K562 (cell line): Measurements from ENCODE around the gene PIGT. TPM values are rescaled to one million over a fixed set of nuclear protein-coding genes. Genes with fewer than 3 reads are reported as not detected.

ENCODE experiments used
- AFF1 ChIP-seq, 2 experiments: fragments of 450-650 bp; IDR thresholded peaks; 2 replicates each; pipeline ENCODE4 v1.6.1; 2018; ENCODE audit warnings: mild to moderate bottlenecking in 2 of 2, low read depth in 1 of 2; ENCODE audit not compliant: partially characterized antibody in 2 of 2
- CCNT2 ChIP-seq: IDR thresholded peaks from 2 replicates; pipeline ENCODE4 v1.6.1; 2011; ENCODE audit warnings: borderline replicate concordance, low read depth, mild to moderate bottlenecking, moderate library complexity, mixed read lengths, low read length; ENCODE audit not compliant: insufficient read length; ENCODE audit errors: extremely low read depth
- E4F1 ChIP-seq: fragments of 250-450 bp; sonication (Bioruptor Pico); IDR thresholded peaks from 2 replicates; pipeline ENCODE4 v1.5.0; 2021; ENCODE audit warnings: mild to moderate bottlenecking, borderline replicate concordance
- ESRRB ChIP-seq: fragments of 250-450 bp; sonication (Bioruptor Pico); IDR thresholded peaks from 2 replicates; pipeline ENCODE4 v1.5.0; 2020; ENCODE audit warnings: mild to moderate bottlenecking, moderate library complexity, borderline replicate concordance
- HMG20A ChIP-seq: fragments of 450-650 bp; formaldehyde crosslinking; conservative IDR thresholded peaks from 2 replicates; pipeline ENCODE4 v1.4.0; 2020; ENCODE audit warnings: mild to moderate bottlenecking, mixed read lengths
- HNRNPL ChIP-seq: fragments of 200-400 bp; formaldehyde crosslinking; IDR thresholded peaks from 2 replicates; pipeline ENCODE4 v1.6.1; 2017; ENCODE audit warnings: low read depth, mild to moderate bottlenecking, low read length
- PURB ChIP-seq: sonication (generic); formaldehyde crosslinking; IDR thresholded peaks from 2 replicates; pipeline ENCODE4 v1.9.0; 2021; ENCODE audit warnings: low read depth, mild to moderate bottlenecking, missing genetic modification reagents
- SAP30 ChIP-seq: fragments of 200-600 bp; sonication (generic); IDR thresholded peaks from 2 replicates; pipeline ENCODE4 v1.6.1; 2012; ENCODE audit warnings: borderline replicate concordance, low read depth, mild to moderate bottlenecking, moderate library complexity, low read length, control low read depth, inconsistent platforms; ENCODE audit not compliant: insufficient read depth, poor library complexity, severe bottlenecking
- SMAD2 ChIP-seq: fragments of 150-350 bp; IDR thresholded peaks from 2 replicates; pipeline ENCODE4 v1.6.1; 2014; ENCODE audit warnings: low read depth, mild to moderate bottlenecking, low read length
- SMARCB1 ChIP-seq: IDR thresholded peaks from 2 replicates; pipeline ENCODE4 v1.6.1; 2011; ENCODE audit warnings: improper control_type of control experiment, low read depth; ENCODE audit not compliant: insufficient read length
- SNAPC5 ChIP-seq: fragments of 250-450 bp; sonication (Bioruptor Pico); IDR thresholded peaks from 2 replicates; pipeline ENCODE4 v1.8.0; 2021; ENCODE audit warnings: moderate library complexity, mild to moderate bottlenecking, inconsistent platforms
- SP1 ChIP-seq: sonication (generic); formaldehyde crosslinking; IDR thresholded peaks from 2 replicates; pipeline ENCODE4 v1.8.1; 2022; ENCODE audit warnings: mild to moderate bottlenecking, missing genetic modification reagents
- SREBF1 ChIP-seq: fragments of 150-350 bp; IDR thresholded peaks from 2 replicates; pipeline ENCODE4 v1.6.1; 2014; ENCODE audit warnings: antibody characterized with exemption, low read depth, low read length, borderline replicate concordance
- SRF ChIP-seq, 2 experiments: fragments of 250-450, 450-650 bp in 1 of 2; sonication (Bioruptor Pico) in 1 of 2; sonication (generic) in 1 of 2; formaldehyde crosslinking; IDR thresholded peaks; 2 replicates each; pipeline versions ENCODE4 v1.5.0 to v1.5.1; 2020 to 2022; ENCODE audit warnings: mild to moderate bottlenecking in 1 of 2, missing genetic modification reagents in 1 of 2
- ZBTB5 ChIP-seq: fragments of 450-650 bp; IDR thresholded peaks from 2 replicates; pipeline ENCODE4 v1.6.1; 2017; ENCODE audit warnings: antibody characterized with exemption
- ZBTB8A ChIP-seq: fragments of 450-650 bp; IDR thresholded peaks from 2 replicates; pipeline ENCODE4 v1.6.1; 2018; ENCODE audit warnings: mild to moderate bottlenecking, moderate library complexity; ENCODE audit not compliant: partially characterized antibody
- polyA plus RNA-seq, 8 experiments: library from polyadenylated mRNA; depleted of rRNA in 4 of 8; stranded (reverse) in 5 of 8; unstranded in 3 of 8; fragments of >200 nt; fragmentation: Nextera tagmentation in 2 of 8; fragmentation: Illumina TruSeq in 1 of 8; extraction: Ambion mirVana in 2 of 8; extraction: Trizol in 1 of 8; gene quantifications; 2 replicates each; pipeline versions ENCODE4 v1.2.1 to v1.2.3, GENCODE V29; 2011 to 2014; ENCODE audit warnings: inconsistent platforms in 1 of 8, missing spikeins in 1 of 8
- total RNA-seq, 7 experiments: library from RNA; depleted of rRNA in 6 of 7; stranded (reverse); fragments of >200 nt in 6 of 7; fragmentation: Illumina TruSeq in 2 of 7; extraction: Trizol in 2 of 7; gene quantifications; 2 replicates each; pipeline versions ENCODE4 v1.2.1 to v1.2.3, GENCODE V29; 2011 to 2021; ENCODE audit warnings: low replicate concordance in 1 of 7

Gene PIGT
- total and polyA plus RNA-seq, 9 of the 15 experiments (the other 6 are each of a cell fraction or from before 2014, with no cell fraction given) = 14.6 to 108 (median 46.9) TPM

GRCh38 chr20:45436732-45437485, 21.0 kb downstream of the PIGT start (continued):
- TF ChIP-seq SAP30 (no peak), SMAD2 (no peak), SREBF1 (no peak), HMG20A (CRISPR knock-in tag) (no peak), SP1 (CRISPR knock-in tag) (no peak), E4F1 (CRISPR knock-in tag) (no peak), PURB (CRISPR knock-in tag) (no peak), CCNT2 (no peak), SNAPC5 (CRISPR knock-in tag) (no peak), SRF (CRISPR knock-in tag; IDR thresholded peaks at IDR 0.05) (peak in 1 of 2 experiments; percentile 39; a peak in 1 of 4 replicates), ESRRB (no peak), ZBTB5 (no peak), SMARCB1 (no peak), ZBTB8A (no peak), AFF1 (IDR thresholded peaks at IDR 0.05; ENCODE audit: low read depth in 1 of 2, partially characterized antibody in 2 of 2) (no peak), HNRNPL (no peak)
